ENCODE measurements around the gene PKD1.

DNA sequence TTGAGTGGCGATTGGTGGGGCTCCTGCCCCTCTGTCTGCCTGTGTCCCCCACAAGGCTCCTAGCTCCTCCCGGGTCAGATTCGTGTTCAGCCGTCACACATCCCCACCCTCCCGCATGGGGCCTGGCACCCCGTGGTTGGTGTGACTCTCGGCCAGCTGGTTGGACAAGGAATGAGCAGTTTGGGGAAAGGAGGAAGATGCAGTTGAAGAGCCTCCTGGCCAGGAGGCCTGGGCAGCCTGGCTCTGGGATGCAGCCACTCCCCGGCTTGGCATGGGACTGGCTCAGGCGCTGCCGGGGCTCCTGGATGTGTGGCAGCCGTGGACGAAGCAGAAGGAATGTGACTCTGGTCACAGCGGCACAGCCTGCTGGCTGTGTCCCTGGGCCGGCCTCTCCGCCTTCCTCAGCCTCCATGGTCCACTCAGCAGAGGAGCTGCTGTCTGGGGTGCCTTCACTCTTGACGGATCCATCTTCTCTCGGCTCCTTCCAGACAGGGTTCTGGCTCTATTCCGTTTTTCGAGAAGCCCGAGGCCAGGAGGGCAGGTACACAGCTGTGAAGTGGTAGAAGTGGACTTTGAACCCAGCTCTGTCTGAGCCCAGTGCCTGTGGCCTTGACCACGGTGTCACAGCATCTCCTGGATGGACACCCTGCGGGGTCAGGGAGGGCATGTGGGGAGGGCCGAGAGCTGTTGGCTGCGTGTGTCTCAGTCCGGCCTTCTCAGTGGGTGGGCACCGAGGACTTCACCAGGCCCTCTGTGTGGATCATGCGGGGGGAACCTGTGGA lies 22.0 kb upstream of the PKD1 start:
- TF ChIP-seq MAX (CRISPR knock-in tag; IDR thresholded peaks at IDR 0.05) (no peak), FOXK1 (CRISPR knock-in tag; IDR thresholded peaks at IDR 0.05) (no peak), RELA (CRISPR knock-in tag; IDR thresholded peaks at IDR 0.05; ENCODE audit: borderline replicate concordance) (no peak), SP1 (CRISPR knock-in tag; conservative IDR thresholded peaks at IDR 0.05) (no peak), TEAD4 (CRISPR knock-in tag; IDR thresholded peaks at IDR 0.05) (no peak), ELF4 (CRISPR knock-in tag; IDR thresholded peaks at IDR 0.05; ENCODE audit: low read depth) (no peak), SMAD3 (CRISPR knock-in tag; IDR thresholded peaks at IDR 0.05; ENCODE audit: borderline replicate concordance) (no peak), NR2C2 (CRISPR knock-in tag; IDR thresholded peaks at IDR 0.05) (no peak), MXD4 (CRISPR knock-in tag; IDR thresholded peaks at IDR 0.05; ENCODE audit: borderline replicate concordance) (no peak)
- TF ChIP-seq, protein P1, sequence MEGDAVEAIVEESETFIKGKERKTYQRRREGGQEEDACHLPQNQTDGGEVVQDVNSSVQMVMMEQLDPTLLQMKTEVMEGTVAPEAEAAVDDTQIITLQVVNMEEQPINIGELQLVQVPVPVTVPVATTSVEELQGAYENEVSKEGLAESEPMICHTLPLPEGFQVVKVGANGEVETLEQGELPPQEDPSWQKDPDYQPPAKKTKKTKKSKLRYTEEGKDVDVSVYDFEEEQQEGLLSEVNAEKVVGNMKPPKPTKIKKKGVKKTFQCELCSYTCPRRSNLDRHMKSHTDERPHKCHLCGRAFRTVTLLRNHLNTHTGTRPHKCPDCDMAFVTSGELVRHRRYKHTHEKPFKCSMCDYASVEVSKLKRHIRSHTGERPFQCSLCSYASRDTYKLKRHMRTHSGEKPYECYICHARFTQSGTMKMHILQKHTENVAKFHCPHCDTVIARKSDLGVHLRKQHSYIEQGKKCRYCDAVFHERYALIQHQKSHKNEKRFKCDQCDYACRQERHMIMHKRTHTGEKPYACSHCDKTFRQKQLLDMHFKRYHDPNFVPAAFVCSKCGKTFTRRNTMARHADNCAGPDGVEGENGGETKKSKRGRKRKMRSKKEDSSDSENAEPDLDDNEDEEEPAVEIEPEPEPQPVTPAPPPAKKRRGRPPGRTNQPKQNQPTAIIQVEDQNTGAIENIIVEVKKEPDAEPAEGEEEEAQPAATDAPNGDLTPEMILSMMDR (IDR thresholded peaks at IDR 0.05), result no peak
- TF ChIP-seq, protein P2, sequence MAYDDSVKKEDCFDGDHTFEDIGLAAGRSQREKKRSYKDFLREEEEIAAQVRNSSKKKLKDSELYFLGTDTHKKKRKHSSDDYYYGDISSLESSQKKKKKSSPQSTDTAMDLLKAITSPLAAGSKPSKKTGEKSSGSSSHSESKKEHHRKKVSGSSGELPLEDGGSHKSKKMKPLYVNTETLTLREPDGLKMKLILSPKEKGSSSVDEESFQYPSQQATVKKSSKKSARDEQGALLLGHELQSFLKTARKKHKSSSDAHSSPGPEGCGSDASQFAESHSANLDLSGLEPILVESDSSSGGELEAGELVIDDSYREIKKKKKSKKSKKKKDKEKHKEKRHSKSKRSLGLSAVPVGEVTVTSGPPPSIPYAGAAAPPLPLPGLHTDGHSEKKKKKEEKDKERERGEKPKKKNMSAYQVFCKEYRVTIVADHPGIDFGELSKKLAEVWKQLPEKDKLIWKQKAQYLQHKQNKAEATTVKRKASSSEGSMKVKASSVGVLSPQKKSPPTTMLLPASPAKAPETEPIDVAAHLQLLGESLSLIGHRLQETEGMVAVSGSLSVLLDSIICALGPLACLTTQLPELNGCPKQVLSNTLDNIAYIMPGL (CRISPR knock-in tag; IDR thresholded peaks at IDR 0.05), result no peak
- TF ChIP-seq, protein P3, sequence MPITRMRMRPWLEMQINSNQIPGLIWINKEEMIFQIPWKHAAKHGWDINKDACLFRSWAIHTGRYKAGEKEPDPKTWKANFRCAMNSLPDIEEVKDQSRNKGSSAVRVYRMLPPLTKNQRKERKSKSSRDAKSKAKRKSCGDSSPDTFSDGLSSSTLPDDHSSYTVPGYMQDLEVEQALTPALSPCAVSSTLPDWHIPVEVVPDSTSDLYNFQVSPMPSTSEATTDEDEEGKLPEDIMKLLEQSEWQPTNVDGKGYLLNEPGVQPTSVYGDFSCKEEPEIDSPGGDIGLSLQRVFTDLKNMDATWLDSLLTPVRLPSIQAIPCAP (CRISPR knock-in tag; IDR thresholded peaks at IDR 0.05), result no peak
